Measurements from ENCODE around the gene MARCHF6. TPM values are rescaled to one million over a fixed set of nuclear protein-coding genes. Genes with fewer than 3 reads are reported as not detected.

MARCHF6 gene
- polyA plus RNA-seq, 1 donor from 2014 or later, result 39.3 TPM

GRCh38 chr5:10400831-10401230 is 47.3 kb downstream of the MARCHF6 start:
- H3K27ac Mint-ChIP-seq, result peak overlapping the region in 1 of 3 donors; percentile 8
- no peaks in the 10 kb centered on the region for H3K9me3 Mint-ChIP-seq
- no peak overlapping the region for H3K4me3 Mint-ChIP-seq
- H3K36me3 Mint-ChIP-seq, result no peaks in the 10 kb centered on the region
- no peaks in the 10 kb centered on the region for H3K27me3 Mint-ChIP-seq
- peaks cover 0 to 2% (median 1%) of the 10 kb centered on the region in 3 donors for H3K4me1 Mint-ChIP-seq

- no peaks in the 10 kb centered on the region for H3K27me3 Mint-ChIP-seq
- H3K4me1 Mint-ChIP-seq, result peaks cover 0 to 2% (median 1%) of the 10 kb centered on the region in 3 donors
- H3K4me3 Mint-ChIP-seq, result no peak overlapping the region
- H3K27ac Mint-ChIP-seq, result no peak overlapping the region
- H3K36me3 Mint-ChIP-seq, result no peaks in the 10 kb centered on the region
- no peaks in the 10 kb centered on the region for H3K9me3 Mint-ChIP-seq
Measured at GRCh38 chr5:10401498-10401897, 48.0 kb downstream of the MARCHF6 start.

Other genes starting within 250 kb of the MARCHF6 start
- gene ATPSCKMT, start 103.8 kb upstream of the MARCHF6 start, polyA plus RNA-seq, result 8.2 TPM
- 180 TPM for gene CCT5, start 103.4 kb upstream of the MARCHF6 start, polyA plus RNA-seq
- not detected for gene CMBL, start 45.8 kb upstream of the MARCHF6 start, polyA plus RNA-seq
- gene ROPN1L, start 88.2 kb downstream of the MARCHF6 start, polyA plus RNA-seq, result 0.48 TPM
- gene ANKRD33B, start 210.4 kb downstream of the MARCHF6 start, polyA plus RNA-seq, result 1.5 TPM